T-cell (primary cell): ENCODE results near the gene BRAT1. TPM values are rescaled to one million over a fixed set of nuclear protein-coding genes. Genes with fewer than 3 reads are reported as not detected.

Experiments
- ATAC-seq, 4 experiments: fragments of 200-7000 bp in 3 of 4; fragments of 150-1000 bp in 1 of 4; cut with Tn5 transposase; replicated peaks in 1 of 4; 1 replicate in 3 of 4; 2 replicates in 1 of 4; pipeline ENCODE4 v1.10.0; 2021; ENCODE audit warnings: moderate library complexity in 3 of 4, mild to moderate bottlenecking in 2 of 4, moderate number of reproducible peaks in 1 of 4
- CTCF ChIA-PET, 2 donors: fragments of 300-600 bp; sonication (Branson Sonifier 250); formaldehyde crosslinking; loops; one replicate each; lab custom pipeline; 2022; ENCODE audit warnings: antibody characterized with exemption in 2 of 2; lab: Charles Lee
- POLR2A ChIA-PET, 2 donors: fragments of 300-600 bp; sonication (Branson Sonifier 250); formaldehyde crosslinking; loops; one replicate each; lab custom pipeline; 2022; ENCODE audit warnings: antibody characterized with exemption in 2 of 2; lab: Charles Lee
- DNase-seq, 35 experiments: peaks; one replicate each; pipeline versions ENCODE4 v3.0.0 to v3.0.0-alpha.2; 2013 to 2023
- H3K27ac ChIP-seq: one replicate; pipeline ENCODE4 v1.5.1; 2013; ENCODE audit warnings: low read length
- H3K27me3 ChIP-seq, 2 experiments: replicated peaks in 1 of 2; 1 replicate in 1 of 2; 2 replicates in 1 of 2; pipeline versions ENCODE4 v1.6.1 to v1.7.0; 2013; ENCODE audit warnings: low read length in 1 of 2, mixed read lengths in 1 of 2; ENCODE audit not compliant: control insufficient read depth in 2 of 2, insufficient read depth in 2 of 2; ENCODE audit errors: extremely low read depth in 1 of 2
- H3K36me3 ChIP-seq, 2 donors: 1 replicate in 1 of 2; 2 replicates in 1 of 2; pipeline versions ENCODE4 v1.6.1 to v1.7.0; 2013; ENCODE audit warnings: low read length in 1 of 2; ENCODE audit not compliant: control insufficient read depth in 2 of 2, insufficient read depth in 1 of 2; ENCODE audit errors: extremely low read depth in 1 of 2
- H3K4me1 ChIP-seq, 2 experiments: 1 replicate in 1 of 2; 2 replicates in 1 of 2; pipeline versions ENCODE4 v1.6.1 to v1.7.0; 2013; ENCODE audit warnings: low read length in 2 of 2, mixed read lengths in 1 of 2; ENCODE audit not compliant: insufficient read depth in 2 of 2, control insufficient read depth in 1 of 2; ENCODE audit errors: extremely low read depth in 1 of 2
- H3K4me3 ChIP-seq, 2 donors: 1 replicate in 1 of 2; 2 replicates in 1 of 2; pipeline versions ENCODE4 v1.5.1 to v1.7.0; 2013; ENCODE audit warnings: mild to moderate bottlenecking in 2 of 2, low read length in 1 of 2, moderate library complexity in 1 of 2; ENCODE audit not compliant: control insufficient read depth in 1 of 2; ENCODE audit errors: extremely low read depth in 1 of 2
- H3K9me3 ChIP-seq: 2 replicates; pipeline ENCODE4 v1.7.0; 2013
- H3K27ac Mint-ChIP-seq, 2 donors: one replicate each; pipeline ENCODE4 v1.8.0; 2020 to 2021; ENCODE audit warnings: mild to moderate bottlenecking in 2 of 2, mixed read lengths in 2 of 2
- H3K27me3 Mint-ChIP-seq, 2 donors: one replicate each; pipeline ENCODE4 v1.8.0; 2021 to 2022; ENCODE audit warnings: mixed read lengths in 2 of 2
- H3K36me3 Mint-ChIP-seq: one replicate; pipeline ENCODE4 v1.8.0; 2021; ENCODE audit warnings: mixed read lengths
- H3K4me1 Mint-ChIP-seq, 3 donors: one replicate each; pipeline ENCODE4 v1.8.0; 2020 to 2022; ENCODE audit warnings: mixed read lengths in 3 of 3, mild to moderate bottlenecking in 1 of 3
- H3K4me3 Mint-ChIP-seq, 3 donors: one replicate each; pipeline ENCODE4 v1.8.0; 2020 to 2022; ENCODE audit warnings: mild to moderate bottlenecking in 3 of 3, mixed read lengths in 3 of 3, moderate library complexity in 3 of 3
- H3K9me3 Mint-ChIP-seq, 3 donors: one replicate each; pipeline ENCODE4 v1.8.0; 2020 to 2022; ENCODE audit warnings: mixed read lengths in 3 of 3
- WGBS: methylation state at CpG from one replicate; pipeline ENCODE4 v1.1.5; 2013; ENCODE audit warnings: missing lambda C conversion rate; ENCODE audit not compliant: insufficient coverage; 5-methylcytosine and 5-hydroxymethylcytosine counted together
- total RNA-seq, 35 experiments: library from RNA in 6 of 35; stranded (reverse) in 6 of 35; fragments of 120-200 nt in 1 of 35; gene quantifications; one replicate each; pipeline versions ENCODE4 v1.2.1 to v1.2.4 and lab custom pipeline; 2013 to 2026

BRAT1 gene
- total RNA-seq, 5 donors from 2014 or later (not counting 1 experiment from before 2014, with no cell fraction given): 23.6 to 46.2 (median 43.1) TPM

- DNase-seq: no peak
- CTCF ChIA-PET: interaction anchor here in 1 of 2 donors (0.5 kb wide), 1 partner anchor 150 kb away, joined by 3 read pairs; no protein-coding TSS in a partner anchor
- Mint-ChIP-seq H3K36me3 (no peaks in the 10 kb centered on the region), H3K4me3 (no peak overlapping the region), H3K9me3 (no peaks in the 10 kb centered on the region), H3K27me3 (peaks cover 0 to 23% of the 10 kb centered on the region in 2 donors), H3K27ac (no peak overlapping the region), H3K4me1 (peaks cover 0 to 3% (median 1%) of the 10 kb centered on the region in 3 donors)
- Histone ChIP-seq H3K27me3 (peaks cover 0 to 63% of the 10 kb centered on the region in 2 experiments), H3K9me3 (no peaks in the 10 kb centered on the region), H3K36me3 (no peaks in the 10 kb centered on the region), H3K27ac (no peak overlapping the region), H3K4me1 (peaks cover 0 to 12% of the 10 kb centered on the region in 2 experiments), H3K4me3 (no peak overlapping the region)
- POLR2A ChIA-PET: no interaction called here
- WGBS: 76% methylated on average over 8 of the region's 11 CpGs
- ATAC-seq: no peak
Measured at GRCh38 chr7:2493205-2494164, 61.8 kb downstream of the BRAT1 start.

DNA sequence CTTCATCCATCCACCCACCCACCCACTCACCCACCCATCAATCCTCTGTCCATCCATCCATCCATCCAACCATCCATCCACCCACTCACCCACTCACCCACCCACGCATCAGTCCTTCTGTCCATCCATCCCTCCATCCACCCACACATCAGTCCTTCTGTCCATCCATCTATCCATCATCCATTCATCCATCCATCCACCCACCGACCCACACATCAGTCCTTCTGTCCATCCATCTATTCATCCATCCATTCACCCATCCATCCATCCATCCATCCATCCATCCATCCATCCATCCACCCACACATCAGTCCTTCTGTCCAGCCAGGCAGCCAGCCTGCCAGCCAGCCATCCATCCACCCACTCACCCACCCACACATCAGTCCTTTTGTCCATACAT, 63.3 kb downstream of the BRAT1 start:
- WGBS: 95% methylated on average over 2 of the region's 2 CpGs
- ChIA-PET CTCF (interaction anchor here in 1 of 2 donors (0.5 kb wide), 1 partner anchor 43 kb away, joined by 4 read pairs; no protein-coding TSS in a partner anchor), POLR2A (no interaction called here)

GRCh38 chr7:2490181-2490651, 65.1 kb downstream of the BRAT1 start:
- no peaks in the 10 kb centered on the region for H3K9me3 Mint-ChIP-seq
- H3K27me3 ChIP-seq: peaks cover 0 to 43% of the 10 kb centered on the region in 2 experiments
- no peak overlapping the region for H3K4me3 ChIP-seq
- no peaks in the 10 kb centered on the region for H3K36me3 ChIP-seq
- peaks cover 0 to 4% of the 10 kb centered on the region in 2 experiments for H3K4me1 ChIP-seq
- no peaks in the 10 kb centered on the region for H3K36me3 Mint-ChIP-seq
- DNase-seq (no peak), ATAC-seq (no peak)
- 88% methylated on average over 3 of the region's 13 CpGs for WGBS
- H3K4me1 Mint-ChIP-seq: peaks cover 0 to 3% (median 0%) of the 10 kb centered on the region in 3 donors
- ChIA-PET POLR2A (no interaction called here), CTCF (no interaction called here)
- peaks cover 0 to 10% of the 10 kb centered on the region in 2 donors for H3K27me3 Mint-ChIP-seq
- H3K4me3 Mint-ChIP-seq: no peak overlapping the region
- H3K9me3 ChIP-seq: no peaks in the 10 kb centered on the region
- H3K27ac Mint-ChIP-seq: no peak overlapping the region
- no peak overlapping the region for H3K27ac ChIP-seq

More for the DNA sequence above, 63.3 kb downstream of the BRAT1 start:
- ATAC-seq (no peak), DNase-seq (no peak)
- no peaks in the 10 kb centered on the region for H3K9me3 ChIP-seq
- no peak overlapping the region for H3K4me3 Mint-ChIP-seq
- no peak overlapping the region for H3K27ac ChIP-seq
- peaks cover 0 to 4% of the 10 kb centered on the region in 2 experiments for H3K4me1 ChIP-seq
- no peak overlapping the region for H3K4me3 ChIP-seq
- H3K9me3 Mint-ChIP-seq: no peaks in the 10 kb centered on the region
- peaks cover 0 to 3% (median 0%) of the 10 kb centered on the region in 3 donors for H3K4me1 Mint-ChIP-seq
- H3K27ac Mint-ChIP-seq: no peak overlapping the region
- peaks cover 0 to 17% of the 10 kb centered on the region in 2 donors for H3K27me3 Mint-ChIP-seq
- H3K27me3 ChIP-seq: peaks cover 0 to 59% of the 10 kb centered on the region in 2 experiments
- H3K36me3 ChIP-seq: no peaks in the 10 kb centered on the region
- no peaks in the 10 kb centered on the region for H3K36me3 Mint-ChIP-seq

DNA sequence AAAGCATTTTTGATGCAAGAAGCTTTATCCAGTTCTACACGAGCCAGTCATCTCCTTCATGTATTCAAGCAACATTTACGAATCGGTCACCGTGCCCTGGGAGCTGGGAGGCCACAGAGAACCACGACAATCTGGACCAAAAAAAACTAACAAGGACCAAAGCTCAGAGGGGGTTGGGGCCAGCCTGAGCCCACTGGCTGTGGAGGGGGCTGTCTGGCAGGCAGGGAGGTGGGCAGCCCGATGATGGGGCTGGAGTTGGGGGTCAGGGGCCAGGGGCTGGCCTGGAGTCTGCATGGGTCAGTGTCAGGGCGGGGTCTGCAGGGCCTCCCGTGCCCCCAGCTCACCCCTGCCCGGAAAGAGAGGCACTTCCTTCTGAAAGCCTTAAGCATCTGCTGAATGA, 66.6 kb downstream of the BRAT1 start:
- Histone ChIP-seq H3K4me1 (no peaks in the 10 kb centered on the region), H3K27me3 (peaks cover 0 to 31% of the 10 kb centered on the region in 2 experiments), H3K27ac (no peak overlapping the region), H3K36me3 (no peaks in the 10 kb centered on the region), H3K9me3 (no peaks in the 10 kb centered on the region), H3K4me3 (no peak overlapping the region)
- Mint-ChIP-seq H3K27me3 (peaks cover 0 to 4% of the 10 kb centered on the region in 2 donors), H3K36me3 (no peaks in the 10 kb centered on the region), H3K4me3 (no peak overlapping the region), H3K27ac (no peak overlapping the region), H3K4me1 (peaks cover 0 to 2% (median 0%) of the 10 kb centered on the region in 3 donors), H3K9me3 (no peaks in the 10 kb centered on the region)
- ChIA-PET POLR2A (no interaction called here), CTCF (interaction anchor here in 1 of 2 donors (0.6 kb wide), 1 partner anchor 18 kb away, joined by 5 read pairs; no protein-coding TSS in a partner anchor)
- ATAC-seq: no peak
- WGBS: 54% methylated on average over 7 of the region's 9 CpGs
- DNase-seq: no peak

DNA sequence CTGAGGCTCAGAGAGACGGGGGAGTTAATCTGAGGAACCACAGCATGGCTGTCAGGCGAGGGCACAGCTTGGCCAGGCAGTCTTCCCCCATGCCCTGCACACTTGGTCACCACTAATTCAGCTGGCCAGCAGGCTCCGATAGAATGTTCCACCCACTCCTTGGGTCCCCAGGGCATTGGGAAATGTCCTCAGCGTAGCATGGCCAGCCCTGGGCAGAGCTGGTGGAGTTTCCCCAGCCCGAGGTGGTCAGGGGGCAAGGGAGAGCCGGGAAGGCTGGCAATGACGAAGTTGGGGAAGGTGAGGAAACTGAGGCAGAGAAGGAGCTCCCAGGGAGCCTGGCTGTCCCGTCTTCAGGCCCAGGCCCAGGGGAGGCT, 67.1 kb downstream of the BRAT1 start:
- no peaks in the 10 kb centered on the region for H3K9me3 Mint-ChIP-seq
- peaks cover 0 to 28% of the 10 kb centered on the region in 2 experiments for H3K27me3 ChIP-seq
- H3K27me3 Mint-ChIP-seq: peaks cover 0 to 3% of the 10 kb centered on the region in 2 donors
- ATAC-seq (no peak), DNase-seq (no peak)
- no peak overlapping the region for H3K27ac ChIP-seq
- no peak overlapping the region for H3K4me3 ChIP-seq
- H3K4me1 ChIP-seq: no peaks in the 10 kb centered on the region
- peaks cover 0 to 2% (median 0%) of the 10 kb centered on the region in 3 donors for H3K4me1 Mint-ChIP-seq
- POLR2A ChIA-PET: no interaction called here
- H3K36me3 Mint-ChIP-seq: no peaks in the 10 kb centered on the region
- CTCF ChIA-PET: interaction anchor here in 1 of 2 donors (0.6 kb wide), 1 partner anchor 18 kb away, joined by 5 read pairs; no protein-coding TSS in a partner anchor
- 90% methylated on average over 4 of the region's 8 CpGs for WGBS
- H3K27ac Mint-ChIP-seq: no peak overlapping the region
- no peaks in the 10 kb centered on the region for H3K9me3 ChIP-seq
- no peak overlapping the region for H3K4me3 Mint-ChIP-seq
- H3K36me3 ChIP-seq: no peaks in the 10 kb centered on the region
